ENCODE measurements around the gene CAV3. TPM values are rescaled to one million over a fixed set of nuclear protein-coding genes. Genes with fewer than 3 reads are reported as not detected.

Gene CAV3
- total RNA-seq, 2 donors from 2014 or later: not detected

DNA sequence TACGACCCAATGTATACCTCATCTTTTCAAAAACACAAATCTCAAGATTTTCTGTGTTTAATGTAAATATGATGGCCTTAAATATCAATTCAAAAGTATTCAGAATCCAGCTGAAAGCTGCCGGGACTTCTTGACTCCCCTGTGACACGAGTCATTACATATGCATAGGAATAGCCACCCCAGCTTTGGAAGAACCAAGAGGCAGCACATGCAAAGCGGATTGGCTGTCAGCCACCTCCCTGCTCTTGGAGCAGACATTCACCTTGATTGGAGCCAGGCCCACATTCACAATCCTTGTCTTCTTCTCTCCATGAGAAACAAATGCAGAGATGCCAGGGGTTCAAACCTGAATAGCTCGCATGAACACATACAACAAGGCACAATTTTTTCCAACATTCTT is 10.8 kb upstream of the CAV3 start:
- Histone ChIP-seq H3K4me1 (no peaks in the 10 kb centered on the region), H3K27ac (no peak overlapping the region), H3K9me3 (no peaks in the 10 kb centered on the region), H3K27me3 (no peaks in the 10 kb centered on the region), H3K4me3 (no peak overlapping the region), H3K36me3 (replicated peaks in 1 of 2; ENCODE audit: insufficient read depth in 1 of 2, low read depth in 2 of 2) (no peaks in the 10 kb centered on the region)
- DNase-seq (no peak), ATAC-seq (no peak)
- intact Hi-C loops (cut with DNase I): no loop called here
- TF ChIP-seq, protein P1, sequence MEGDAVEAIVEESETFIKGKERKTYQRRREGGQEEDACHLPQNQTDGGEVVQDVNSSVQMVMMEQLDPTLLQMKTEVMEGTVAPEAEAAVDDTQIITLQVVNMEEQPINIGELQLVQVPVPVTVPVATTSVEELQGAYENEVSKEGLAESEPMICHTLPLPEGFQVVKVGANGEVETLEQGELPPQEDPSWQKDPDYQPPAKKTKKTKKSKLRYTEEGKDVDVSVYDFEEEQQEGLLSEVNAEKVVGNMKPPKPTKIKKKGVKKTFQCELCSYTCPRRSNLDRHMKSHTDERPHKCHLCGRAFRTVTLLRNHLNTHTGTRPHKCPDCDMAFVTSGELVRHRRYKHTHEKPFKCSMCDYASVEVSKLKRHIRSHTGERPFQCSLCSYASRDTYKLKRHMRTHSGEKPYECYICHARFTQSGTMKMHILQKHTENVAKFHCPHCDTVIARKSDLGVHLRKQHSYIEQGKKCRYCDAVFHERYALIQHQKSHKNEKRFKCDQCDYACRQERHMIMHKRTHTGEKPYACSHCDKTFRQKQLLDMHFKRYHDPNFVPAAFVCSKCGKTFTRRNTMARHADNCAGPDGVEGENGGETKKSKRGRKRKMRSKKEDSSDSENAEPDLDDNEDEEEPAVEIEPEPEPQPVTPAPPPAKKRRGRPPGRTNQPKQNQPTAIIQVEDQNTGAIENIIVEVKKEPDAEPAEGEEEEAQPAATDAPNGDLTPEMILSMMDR (IDR thresholded peaks at IDR 0.05): no peak
- no peak for TF ChIP-seq POLR2A (IDR thresholded peaks at IDR 0.05)
- WGBS, 2 donors: 67 to 68% methylated on average over 5 of the region's 5 CpGs

GRCh38 chr3:8723612-8724011 is 10.0 kb upstream of the CAV3 start:
- DNase-seq: no peak
- TF ChIP-seq POLR2A (IDR thresholded peaks at IDR 0.05): no peak
- TF ChIP-seq, protein P1 (IDR thresholded peaks at IDR 0.05): no peak
- no peak overlapping the region for H3K4me3 ChIP-seq

GRCh38 chr3:8724108-8724752 is 9.4 kb upstream of the CAV3 start:
- no peak for ATAC-seq
- no peak overlapping the region for H3K4me3 ChIP-seq
- DNase-seq: no peak
- no peaks in the 10 kb centered on the region for H3K4me1 ChIP-seq
- 47 to 54% methylated on average over 3 of the region's 3 CpGs for WGBS, 2 donors
- intact Hi-C loops (cut with DNase I): no loop called here
- H3K27ac ChIP-seq: no peak overlapping the region
- no peaks in the 10 kb centered on the region for H3K9me3 ChIP-seq
- no peak for TF ChIP-seq POLR2A (IDR thresholded peaks at IDR 0.05)
- TF ChIP-seq, protein P1 (IDR thresholded peaks at IDR 0.05): no peak
- H3K27me3 ChIP-seq: no peaks in the 10 kb centered on the region
- H3K36me3 ChIP-seq (replicated peaks in 1 of 2; ENCODE audit: insufficient read depth in 1 of 2, low read depth in 2 of 2): no peaks in the 10 kb centered on the region

More at GRCh38 chr3:8723612-8724011, 10.0 kb upstream of the CAV3 start:
- Histone ChIP-seq H3K27me3 (no peaks in the 10 kb centered on the region), H3K4me1 (no peaks in the 10 kb centered on the region), H3K36me3 (replicated peaks in 1 of 2; ENCODE audit: insufficient read depth in 1 of 2, low read depth in 2 of 2) (no peaks in the 10 kb centered on the region), H3K27ac (no peak overlapping the region), H3K9me3 (no peaks in the 10 kb centered on the region)
- 63 to 73% methylated on average over 3 of the region's 3 CpGs for WGBS, 2 donors
- no peak for ATAC-seq
- intact Hi-C loops (cut with DNase I): no loop called here

DNA sequence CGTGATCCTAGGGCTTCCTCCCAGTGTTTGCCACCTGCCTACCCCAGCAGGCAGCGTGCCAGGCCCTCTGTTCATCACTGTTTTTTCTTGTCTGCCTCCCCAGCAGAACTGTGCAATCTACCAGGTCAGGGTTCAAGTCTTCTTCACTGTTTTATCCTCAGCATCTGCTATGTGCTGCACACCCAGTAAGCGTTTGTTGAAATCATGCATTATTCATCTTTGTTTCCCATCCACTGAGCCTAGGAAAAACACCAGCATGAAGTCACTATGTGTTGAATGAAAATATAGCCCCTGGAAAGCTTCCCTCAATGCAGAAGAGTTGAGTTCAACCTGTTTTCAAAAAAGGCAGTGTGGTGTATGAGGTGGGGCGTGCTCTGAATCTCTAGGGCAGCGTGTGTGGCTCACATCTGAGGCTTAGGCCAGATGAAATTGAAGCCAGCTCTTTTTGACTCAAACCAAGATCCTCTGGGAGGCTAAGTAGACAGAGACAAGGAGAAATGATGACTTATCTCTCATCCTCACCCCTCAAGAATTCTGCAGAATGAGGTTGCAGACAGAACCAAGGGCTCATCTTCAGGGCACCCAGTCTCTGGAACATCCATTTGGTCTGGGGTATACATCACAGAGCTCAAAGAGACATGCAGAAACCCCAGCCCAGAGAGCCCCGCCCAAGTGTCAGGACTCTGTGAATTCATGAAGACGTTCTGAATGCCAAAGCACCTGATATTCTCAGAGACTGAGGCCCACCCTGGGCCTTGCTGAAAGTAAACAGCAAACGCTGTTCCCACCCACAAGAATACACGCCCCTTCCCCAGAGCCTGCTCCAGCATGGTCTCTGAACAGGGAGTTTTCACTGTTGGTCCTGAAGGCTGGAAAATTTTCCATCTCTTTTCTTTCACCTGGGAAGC is 5.7 kb upstream of the CAV3 start:
- Histone ChIP-seq H3K4me3 (no peak overlapping the region), H3K9me3 (no peaks in the 10 kb centered on the region), H3K27ac (no peak overlapping the region), H3K36me3 (replicated peaks in 1 of 2; ENCODE audit: insufficient read depth in 1 of 2, low read depth in 2 of 2) (no peaks in the 10 kb centered on the region), H3K4me1 (no peaks in the 10 kb centered on the region), H3K27me3 (no peaks in the 10 kb centered on the region)
- WGBS, 2 donors: 67 to 69% methylated on average over 9 of the region's 9 CpGs
- intact Hi-C loops (cut with DNase I): no loop called here
- TF ChIP-seq, protein P1 (IDR thresholded peaks at IDR 0.05): no peak
- no peak for TF ChIP-seq POLR2A (IDR thresholded peaks at IDR 0.05)
- no peak for ATAC-seq
- no peak for DNase-seq

Data from body of pancreas (tissue), 4 donors.